GM21786 (cell line): ENCODE data around the gene DNAJC27.
A peak's percentile ranks its signal among the peaks of the same experiment; 100 is the strongest.

Source experiments
- ATAC-seq: cut with Tn5 transposase; IDR thresholded peaks from one replicate; pipeline ENCODE4 v1.9.1; 2021; ENCODE audit not compliant: unreplicated experiment

DNAJC27 gene

DNA sequence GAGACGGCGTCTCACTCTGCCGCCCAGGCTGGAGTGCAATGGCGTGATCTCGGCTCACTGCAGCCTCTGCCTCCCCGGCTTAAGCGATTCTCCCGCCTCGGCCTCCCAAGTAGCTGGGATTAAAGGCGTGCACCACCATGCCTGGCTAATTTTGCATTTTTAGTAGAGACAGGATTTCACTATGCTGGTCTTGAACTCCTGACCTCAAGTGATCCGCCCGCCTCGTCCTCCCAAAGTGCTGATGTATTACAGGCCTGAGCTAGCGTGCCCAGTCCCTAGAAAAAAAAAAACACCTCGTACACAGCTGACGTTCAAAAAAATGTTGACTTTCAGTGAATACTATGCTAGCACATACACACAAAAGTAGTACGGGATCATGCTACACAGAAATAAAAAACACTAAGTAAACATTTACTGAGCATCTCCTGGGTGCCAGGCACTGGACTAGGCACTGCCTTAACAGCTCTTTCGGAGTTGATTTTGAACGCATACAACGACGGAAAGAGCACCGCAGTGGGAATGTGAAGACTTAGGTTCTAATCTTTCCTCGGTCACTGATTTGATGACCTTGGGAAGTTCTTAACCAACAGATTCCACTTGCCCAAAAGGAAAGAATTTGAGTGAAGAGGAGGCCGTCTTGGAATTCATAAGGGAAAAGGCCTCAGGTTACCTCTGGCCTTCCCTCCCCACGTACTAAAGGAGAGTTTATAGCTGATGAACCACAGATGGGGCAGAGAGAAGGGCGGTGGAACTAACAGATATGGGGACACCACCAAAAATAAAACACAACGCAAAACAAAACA is 1.1 kb downstream of the DNAJC27 start:
- no peak for ATAC-seq

DNA sequence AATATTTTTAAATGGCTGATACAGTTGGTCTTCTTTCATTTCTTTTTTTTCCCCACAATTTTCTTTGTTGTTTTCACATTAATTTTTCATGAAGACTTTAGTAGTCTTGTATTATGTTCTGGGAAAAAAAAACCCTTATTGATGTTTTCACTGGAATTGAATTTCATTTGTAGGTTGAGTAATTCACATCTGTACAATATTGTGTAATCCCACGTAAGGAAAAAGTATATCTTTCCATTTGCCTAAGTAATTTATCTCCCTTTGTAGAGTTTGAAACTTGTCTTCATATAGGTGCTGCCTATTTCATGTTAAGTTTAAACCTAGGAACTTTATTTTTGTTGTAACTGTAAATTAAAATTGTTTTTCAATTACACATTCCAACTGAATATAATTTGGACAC is 2.0 kb downstream of the DNAJC27 start:
- ATAC-seq = no peak

DNA sequence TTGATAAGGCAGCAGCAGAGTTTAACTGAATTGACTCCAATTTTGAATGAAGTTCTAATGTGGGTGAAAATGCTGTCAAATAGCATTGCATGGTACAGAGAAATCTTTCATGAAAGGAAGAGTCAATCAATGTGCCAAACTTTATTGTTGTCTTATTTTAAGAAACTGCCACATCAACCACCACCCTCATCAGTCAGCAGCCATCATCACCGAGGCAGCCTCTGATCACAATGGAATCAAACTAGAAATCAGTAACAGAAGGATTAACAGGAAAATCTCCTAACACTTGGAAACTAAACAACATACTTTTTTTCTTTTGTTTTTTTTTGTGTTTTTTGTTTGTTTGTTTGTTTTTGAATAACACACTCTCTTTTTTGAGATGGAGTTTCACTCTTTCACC is 9.9 kb downstream of the DNAJC27 start:
- no peak for ATAC-seq

DNA sequence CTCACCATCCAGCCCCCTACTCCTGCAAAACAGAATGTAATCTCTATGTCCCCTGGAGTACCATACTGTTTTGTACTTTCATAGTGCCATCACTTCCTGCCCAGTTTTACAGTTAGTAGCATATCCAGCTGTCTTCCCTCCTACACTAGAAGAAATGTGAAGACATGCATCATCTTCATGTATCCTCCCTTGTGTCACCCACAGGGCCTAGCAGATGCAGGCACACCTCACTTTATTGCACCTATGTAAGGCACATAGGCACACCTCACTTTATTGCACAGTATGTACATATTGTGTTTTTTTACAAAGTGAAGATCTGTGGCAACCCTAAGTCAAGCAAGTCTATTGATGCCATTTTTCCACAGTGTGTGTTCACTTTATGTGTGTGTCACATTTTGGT is 12.0 kb downstream of the DNAJC27 start:
- no peak for ATAC-seq

DNA sequence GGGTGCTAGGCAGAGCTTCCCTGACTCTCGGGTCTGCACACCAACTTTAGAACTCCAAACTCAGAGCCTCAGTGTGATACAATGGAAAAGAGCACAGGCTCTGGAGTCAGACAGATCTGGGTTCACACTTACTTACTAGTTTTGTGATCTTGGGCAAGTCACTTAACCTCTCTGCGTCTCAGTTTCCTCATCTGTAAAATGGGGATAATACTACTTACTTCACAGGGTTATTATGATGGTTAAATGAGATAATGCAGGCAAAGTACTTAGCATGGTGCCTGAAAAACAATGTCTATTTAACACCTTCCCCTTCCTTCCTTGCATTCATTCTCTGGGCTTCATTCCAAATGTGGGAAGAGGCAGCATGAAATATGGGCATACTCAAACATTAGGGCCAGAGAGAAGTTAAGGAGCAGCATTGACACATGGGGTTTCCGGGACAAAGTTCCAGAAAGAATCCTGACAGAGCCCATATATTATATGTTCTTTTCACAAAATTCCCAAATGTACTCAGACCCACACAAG is 13.3 kb downstream of the DNAJC27 start:
- ATAC-seq = no peak

DNA sequence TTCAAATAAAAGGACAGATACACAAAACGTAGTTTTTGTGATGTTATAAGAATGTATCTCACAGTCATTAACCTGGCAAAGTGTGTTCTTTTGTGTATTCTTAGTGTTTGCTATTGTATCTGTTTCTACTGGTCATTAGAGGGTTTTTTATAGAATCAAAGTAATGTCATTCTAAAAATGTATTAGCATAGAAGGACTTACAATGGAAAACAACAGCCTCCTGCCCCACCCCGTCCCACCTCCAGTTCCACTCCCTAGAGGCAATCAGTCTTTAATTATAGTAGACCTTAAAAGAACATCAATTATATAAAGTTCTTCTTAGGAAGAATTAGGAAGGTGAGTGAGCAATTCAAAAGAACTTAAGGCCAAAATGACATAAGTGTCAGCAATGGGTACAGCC is 13.8 kb downstream of the DNAJC27 start:
- ATAC-seq = no peak

DNA sequence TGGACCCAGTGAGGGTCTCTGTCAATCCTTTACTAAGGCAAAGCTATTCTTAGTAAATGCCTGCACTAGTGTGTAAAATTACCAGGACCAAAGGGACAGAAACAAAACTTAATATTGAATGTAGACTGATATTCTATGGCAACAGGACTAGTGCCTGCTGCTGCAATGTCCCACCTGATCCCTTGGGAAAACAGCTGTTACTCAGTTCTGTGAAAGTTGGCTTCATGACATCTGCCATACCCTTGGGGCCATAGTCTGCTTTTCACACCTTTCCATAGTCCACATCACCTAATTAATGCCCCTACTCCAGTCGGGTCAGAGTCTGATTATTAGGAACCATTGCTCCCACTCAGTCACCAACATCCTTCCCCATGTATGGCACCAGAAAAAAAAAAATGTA is 14.5 kb downstream of the DNAJC27 start:
- no peak for ATAC-seq

DNA sequence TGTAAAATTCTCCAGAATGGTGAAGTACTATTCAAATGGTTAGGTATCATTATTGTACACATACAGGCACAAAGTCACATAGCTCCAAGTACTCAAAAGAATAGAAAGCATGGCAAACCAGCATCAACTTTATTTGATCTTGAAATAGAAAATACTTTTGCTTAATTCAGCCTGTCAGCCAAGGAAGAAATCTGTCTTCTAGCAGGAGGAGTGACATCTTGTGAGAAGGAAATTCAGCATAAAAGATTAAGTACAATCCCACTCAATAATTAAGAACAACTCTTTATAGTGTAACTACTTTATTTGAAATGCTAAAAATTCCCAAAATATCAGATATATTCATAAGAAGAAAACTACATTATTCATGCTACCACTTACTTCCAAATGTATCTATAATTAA is 15.8 kb downstream of the DNAJC27 start:
- no peak for ATAC-seq

DNA sequence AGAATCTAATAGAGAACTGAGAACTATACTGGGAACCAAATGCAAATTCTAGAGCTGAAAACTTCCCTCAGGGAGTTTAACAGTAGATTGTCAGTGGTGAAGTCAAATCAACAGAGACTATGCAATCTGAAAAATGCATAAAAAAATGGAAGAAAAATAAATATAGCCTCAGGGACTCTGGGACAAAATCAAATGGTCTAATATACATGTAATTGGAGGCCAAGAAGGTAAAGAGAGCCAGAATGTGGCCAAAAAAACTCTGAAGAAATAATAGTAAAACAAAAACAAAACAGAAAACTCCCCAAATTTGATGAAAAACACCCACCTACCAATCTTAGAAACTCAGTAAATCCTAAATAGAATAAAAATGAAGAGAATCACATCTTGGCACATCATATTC is 16.5 kb downstream of the DNAJC27 start:
- ATAC-seq = no peak

DNA sequence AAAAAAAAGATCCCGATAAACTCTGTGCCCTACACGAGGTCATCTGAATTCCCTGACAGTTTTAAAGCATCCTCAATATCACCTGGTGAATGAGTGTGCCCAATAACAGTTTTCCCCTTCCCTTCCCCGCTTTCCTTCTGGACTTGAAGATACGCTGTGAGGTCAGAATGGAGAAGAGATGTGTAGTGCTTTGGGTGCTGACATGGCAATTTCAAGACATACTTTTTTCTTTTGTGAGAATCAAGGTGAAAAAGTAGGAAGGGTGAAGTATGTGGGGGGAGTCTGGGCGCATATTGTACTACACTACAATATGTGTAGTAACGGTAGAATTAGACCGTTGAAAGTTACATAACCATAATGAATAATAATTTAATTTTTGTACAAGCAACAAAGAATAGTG is 21.7 kb downstream of the DNAJC27 start:
- ATAC-seq = no peak

DNA sequence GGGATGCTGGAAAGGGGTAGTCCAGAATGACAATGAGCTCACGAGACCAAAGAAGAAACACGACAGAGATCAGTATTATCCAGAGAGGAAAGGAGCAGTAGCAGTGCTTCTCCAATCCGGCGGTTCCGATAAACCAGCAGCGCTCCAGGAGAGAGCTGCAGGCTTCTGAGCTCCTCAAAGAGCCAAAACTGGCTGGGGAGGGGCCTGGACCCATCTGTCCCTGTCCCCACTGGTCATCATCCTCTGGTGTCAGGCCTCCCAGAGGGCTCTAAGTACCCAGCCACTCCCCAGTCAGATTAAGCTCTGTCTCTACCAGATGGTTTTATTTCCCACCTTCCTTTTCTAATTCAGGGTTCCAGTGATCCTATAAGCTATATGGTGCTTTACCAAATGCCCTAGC is 23.2 kb downstream of the DNAJC27 start:
- ATAC-seq = no peak

DNA sequence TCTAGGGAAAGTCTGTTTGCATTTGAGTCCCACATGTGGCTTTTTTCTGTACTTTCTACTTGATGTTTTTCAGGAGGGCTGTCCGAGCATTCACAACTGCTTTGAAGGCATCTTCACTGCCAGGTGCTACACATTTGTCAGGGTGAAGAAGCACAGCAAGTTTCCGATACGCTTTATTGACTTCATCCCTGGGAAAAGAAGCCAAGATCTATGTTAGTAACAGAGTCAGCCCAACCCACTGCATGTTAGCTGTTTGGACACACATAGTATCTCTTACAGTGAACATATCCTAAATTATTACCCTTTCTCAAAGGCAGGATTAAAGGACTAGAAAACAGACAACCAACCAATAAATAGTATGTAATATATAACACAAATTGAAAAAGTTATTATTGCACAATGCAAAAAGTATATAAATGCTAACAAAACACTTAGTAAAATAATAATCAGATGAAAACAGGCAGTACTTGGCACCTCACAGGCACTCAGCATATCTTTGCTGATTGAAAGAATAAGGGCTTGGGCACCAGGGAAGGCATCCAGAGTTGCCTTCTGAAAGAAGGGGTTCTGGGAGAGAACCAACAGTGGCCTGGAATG is 24.1 kb downstream of the DNAJC27 start:
- no peak for ATAC-seq

DNA sequence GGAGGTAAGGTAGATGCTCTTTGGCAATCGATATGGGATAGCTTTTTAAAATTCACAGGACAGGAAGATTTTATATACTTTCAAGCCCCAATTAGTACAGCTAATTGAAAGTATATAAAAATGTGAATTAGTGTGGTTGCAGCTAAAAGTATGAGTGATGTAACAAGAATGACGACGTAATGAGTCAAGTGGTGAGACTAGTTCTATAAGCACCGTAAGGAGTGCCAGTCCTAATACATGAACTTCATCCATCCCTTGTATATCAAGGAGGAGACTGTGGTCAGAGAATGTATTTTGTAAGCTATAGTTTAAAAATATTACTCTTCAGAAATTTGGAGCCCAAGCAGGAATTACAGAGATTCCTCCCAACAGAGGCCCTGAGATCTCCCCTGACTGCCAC is 25.8 kb downstream of the DNAJC27 start:
- no peak for ATAC-seq

DNA sequence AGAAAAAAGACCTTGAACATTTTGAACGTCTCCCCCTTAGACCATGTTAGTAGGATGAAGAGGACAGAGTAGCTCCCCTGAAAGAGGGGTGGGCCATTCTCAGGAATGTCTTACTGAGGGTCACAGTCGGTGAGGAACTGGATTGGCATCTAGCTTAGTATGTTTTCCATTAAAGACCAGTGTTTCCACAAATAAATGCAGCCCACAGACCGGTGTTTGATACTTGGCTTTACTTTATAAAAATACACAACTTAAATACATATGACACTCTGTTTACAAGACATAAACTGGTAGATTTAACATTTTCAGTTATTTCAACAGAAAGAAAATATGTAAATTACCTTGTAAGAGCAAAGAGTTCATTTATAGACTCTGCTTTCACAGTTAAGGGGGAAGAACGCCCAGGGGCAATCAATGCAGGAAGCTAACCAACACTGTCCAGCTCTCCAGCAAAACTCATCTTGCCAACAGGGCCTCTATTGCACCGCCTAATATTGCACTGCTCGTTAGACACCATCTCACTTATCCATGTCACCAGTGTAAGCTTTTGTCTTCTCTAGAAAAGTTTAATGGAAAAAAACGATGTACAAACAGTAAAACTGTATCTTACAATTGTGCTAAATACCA is 28.2 kb downstream of the DNAJC27 start:
- ATAC-seq = no peak

DNA sequence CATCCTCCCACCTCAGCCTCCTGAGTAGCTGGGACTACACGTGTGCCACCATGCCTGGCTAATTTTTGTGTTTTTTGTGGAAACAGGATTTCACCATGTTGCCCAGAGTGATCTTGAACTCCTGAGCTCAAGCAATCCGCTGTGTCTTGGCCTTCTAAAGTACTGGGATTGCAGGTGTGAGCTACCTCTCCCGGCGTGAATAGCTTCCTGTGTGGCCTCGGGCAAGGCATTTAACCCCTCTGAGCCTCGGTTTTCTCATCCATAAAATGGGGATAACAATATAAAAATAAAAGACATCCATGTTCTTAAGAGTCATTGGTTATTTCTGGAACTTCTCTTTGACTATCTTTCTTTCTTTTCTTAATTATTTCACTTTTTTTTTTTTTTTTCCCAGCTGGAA is 32.4 kb downstream of the DNAJC27 start:
- no peak for ATAC-seq

DNA sequence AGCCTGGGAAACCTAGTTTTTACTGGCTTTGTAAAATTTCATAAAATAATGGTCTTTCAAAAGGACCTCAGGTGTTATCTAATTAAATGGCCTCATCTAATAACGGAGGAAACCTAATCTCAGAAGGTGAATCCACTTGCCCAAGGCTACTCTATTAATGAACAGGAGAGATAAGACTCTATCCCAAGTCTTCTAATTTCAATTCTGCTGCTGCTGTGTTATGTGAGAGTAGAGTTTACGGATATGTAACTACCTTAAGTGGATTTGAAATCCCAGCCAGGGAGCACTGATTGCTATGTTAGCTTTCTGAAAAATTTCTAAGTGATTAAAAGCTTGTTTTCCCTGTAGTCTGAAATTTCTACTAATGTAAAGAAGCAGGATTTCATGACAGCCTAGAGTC is 34.5 kb downstream of the DNAJC27 start:
- ATAC-seq = no peak

DNA sequence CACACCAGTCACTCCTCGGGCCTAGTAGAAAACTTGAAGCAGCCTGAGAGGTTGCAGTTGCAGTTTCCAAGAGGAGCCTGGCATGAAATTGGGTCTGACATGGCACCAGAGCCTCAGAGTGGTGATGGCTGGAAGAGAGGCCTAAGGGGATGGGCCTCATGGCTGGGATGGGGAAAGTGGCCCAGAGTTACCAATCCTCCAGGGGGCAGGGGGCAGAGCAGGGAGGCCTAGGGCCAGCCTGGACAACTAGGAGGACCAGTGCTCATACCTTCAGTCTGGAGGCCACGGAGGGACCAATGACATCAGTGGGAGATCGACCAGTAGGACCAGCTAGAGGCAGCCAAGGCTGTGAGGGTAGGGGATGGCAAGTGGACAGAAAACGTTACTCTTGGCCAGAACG is 36.6 kb downstream of the DNAJC27 start:
- no peak for ATAC-seq

DNA sequence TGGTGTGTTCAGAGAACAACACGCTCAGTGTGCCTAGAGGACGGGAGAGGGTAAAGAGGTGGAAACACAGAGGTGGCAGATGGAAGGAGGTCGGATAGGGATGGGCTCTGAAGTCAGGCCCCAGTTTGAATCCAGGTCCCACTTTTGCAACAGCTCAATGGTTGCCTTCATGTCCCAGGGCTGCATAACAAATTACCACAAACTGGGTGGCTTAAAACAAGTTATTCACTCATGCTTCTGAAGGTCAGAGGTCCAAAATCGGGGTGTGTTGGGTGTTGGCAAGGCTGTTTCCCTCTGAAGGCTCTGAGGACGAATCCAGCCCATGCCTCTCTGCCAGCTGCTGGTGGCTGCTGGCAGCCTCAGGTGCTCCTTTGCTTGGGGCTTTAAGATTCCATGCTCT is 39.0 kb downstream of the DNAJC27 start:
- ATAC-seq = no peak

DNA sequence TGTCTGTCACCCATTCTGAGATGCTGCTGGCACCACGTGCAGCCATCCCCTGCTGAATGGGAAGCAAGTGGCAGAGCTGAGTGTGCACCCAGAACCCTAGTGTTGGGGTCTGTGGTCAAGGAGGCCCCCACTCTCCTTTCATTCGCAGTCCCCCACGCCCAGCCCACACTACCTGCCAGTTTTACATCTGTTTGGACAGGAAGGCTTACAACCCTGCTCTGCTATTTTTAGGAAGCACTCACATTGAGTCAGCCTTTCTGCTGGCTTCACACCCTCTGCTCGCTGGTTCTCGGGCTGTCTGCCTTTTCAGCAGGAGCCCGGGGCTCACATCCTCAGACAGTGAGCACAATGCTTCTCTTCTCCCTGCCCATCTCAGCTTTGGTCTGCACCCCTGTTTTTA is 41.0 kb downstream of the DNAJC27 start:
- peak; percentile 86 for ATAC-seq

DNA sequence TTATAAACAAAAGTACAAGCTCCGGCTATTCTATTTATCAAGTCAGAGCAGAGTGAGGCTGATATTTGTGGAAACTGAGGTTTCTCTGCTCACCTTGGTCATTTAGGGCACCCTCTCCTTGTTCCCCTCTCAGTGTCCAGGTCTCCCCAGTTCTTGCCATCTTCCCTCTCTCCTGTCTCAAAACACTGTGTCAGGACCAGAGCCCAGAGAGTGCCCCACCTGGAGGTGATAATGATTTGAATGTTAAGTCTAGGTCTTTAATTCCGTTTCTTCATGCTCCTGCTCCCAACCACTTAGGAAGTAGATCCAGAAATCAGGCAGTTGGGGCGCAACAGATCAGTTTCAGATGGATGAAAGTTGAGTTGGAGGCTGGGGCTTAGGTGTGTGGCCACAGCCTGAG is 42.5 kb downstream of the DNAJC27 start:
- no peak for ATAC-seq

DNA sequence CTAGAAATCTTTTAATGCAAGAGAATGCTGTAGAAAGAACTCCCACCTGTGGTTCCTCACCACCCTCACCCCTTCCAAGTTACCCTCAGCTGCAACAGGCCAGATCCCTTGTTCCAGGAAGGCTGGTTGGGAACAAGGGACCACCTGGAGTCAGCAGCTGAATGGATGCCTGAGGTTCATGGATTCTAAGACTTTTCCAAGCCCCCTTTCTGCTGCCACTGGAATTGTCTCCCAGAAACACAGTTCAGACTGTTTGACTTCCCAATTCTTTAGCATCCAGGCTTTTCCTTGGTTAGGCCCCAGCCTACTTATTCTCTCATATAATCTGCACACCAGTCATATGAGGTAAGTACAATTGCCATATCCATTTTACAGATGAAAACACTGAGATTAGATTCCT is 43.7 kb downstream of the DNAJC27 start:
- ATAC-seq = no peak

DNA sequence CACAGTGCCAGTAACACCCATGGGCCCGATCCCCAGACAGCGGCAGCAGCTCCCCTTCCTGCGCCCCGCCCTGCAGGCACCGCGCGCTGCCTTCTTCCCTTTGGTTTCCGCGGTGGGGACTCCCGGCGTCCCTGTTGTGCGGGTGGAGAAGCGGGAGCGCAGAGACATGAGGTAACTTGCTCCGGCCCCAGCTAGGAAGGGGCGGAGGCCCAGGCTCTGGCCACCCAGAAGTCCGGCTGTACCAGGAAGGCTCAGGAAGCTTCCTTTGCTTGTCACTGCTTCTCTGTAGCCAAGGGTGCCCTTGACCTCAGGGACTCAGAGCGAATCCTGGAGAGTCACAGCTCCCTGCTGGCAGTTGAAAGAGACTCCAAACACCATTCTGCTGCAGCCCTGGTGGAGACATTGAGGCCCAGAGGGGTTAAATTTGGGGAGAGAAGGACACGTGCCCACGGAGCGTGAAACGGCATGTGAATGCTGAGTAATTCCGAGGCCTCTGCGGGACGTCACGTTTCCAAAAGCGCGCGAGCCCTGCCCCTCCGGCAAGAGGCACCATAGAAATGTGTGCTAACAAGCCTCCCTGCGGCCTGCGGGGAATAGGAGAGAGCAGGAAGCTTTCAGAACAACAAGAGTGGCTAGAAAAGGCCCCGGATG is 45.0 kb downstream of the DNAJC27 start:
- ATAC-seq = no peak
